B cell (primary cell): Measurements from ENCODE around the gene TTYH3. TPM values are rescaled to one million over a fixed set of nuclear protein-coding genes. Genes with fewer than 3 reads are reported as not detected.
A peak's percentile ranks its signal among the peaks of the same experiment; 100 is the strongest.

Source experiments
- ATAC-seq: fragments of 200-7000 bp; cut with Tn5 transposase; one replicate; pipeline ENCODE4 v1.10.0; 2021; ENCODE audit warnings: low read depth, mild to moderate bottlenecking, moderate number of reproducible peaks, moderate library complexity
- CTCF ChIA-PET: fragments of 350-600 bp; sonication (Branson Sonifier 250); formaldehyde crosslinking; loops from one replicate; lab custom pipeline; 2021; ENCODE audit warnings: antibody characterized with exemption, inconsistent platforms; lab: Charles Lee
- POLR2A ChIA-PET: fragments of 350-600 bp; sonication (Branson Sonifier 250); formaldehyde crosslinking; loops from one replicate; lab custom pipeline; 2021; ENCODE audit warnings: antibody characterized with exemption; lab: Charles Lee
- DNase-seq: peaks from one replicate; pipeline ENCODE4 v3.0.0; 2013
- H2AFZ ChIP-seq: 2 replicates; pipeline ENCODE4 v1.6.1; 2012; ENCODE audit warnings: mild to moderate bottlenecking, low read depth, low read length; ENCODE audit not compliant: insufficient read depth, poor library complexity, severe bottlenecking
- H3K27ac ChIP-seq, 2 donors: 1 replicate in 1 of 2; 2 replicates in 1 of 2; pipeline ENCODE4 v1.5.1; 2012 to 2013; ENCODE audit warnings: low read length in 2 of 2, mild to moderate bottlenecking in 2 of 2, moderate library complexity in 1 of 2
- H3K27me3 ChIP-seq, 4 experiments: fragments of 200-600 bp in 1 of 4; sonication (generic) in 1 of 4; replicated peaks in 1 of 4; 1 replicate in 2 of 4; 2 replicates in 2 of 4; pipeline versions ENCODE4 v1.6.1 to v1.7.0; 2013 to 2016; ENCODE audit warnings: low read length in 3 of 4, mild to moderate bottlenecking in 2 of 4, mixed read lengths in 1 of 4, moderate library complexity in 1 of 4; ENCODE audit not compliant: insufficient read depth in 4 of 4, control insufficient read depth in 3 of 4; ENCODE audit errors: control extremely low read depth in 1 of 4
- H3K36me3 ChIP-seq, 2 experiments: replicated peaks in 1 of 2; 1 replicate in 1 of 2; 2 replicates in 1 of 2; pipeline versions ENCODE4 v1.6.1 to v1.7.1; 2013; ENCODE audit warnings: low read length in 1 of 2; ENCODE audit not compliant: insufficient read depth in 2 of 2, control insufficient read depth in 1 of 2; ENCODE audit errors: control extremely low read depth in 1 of 2, extremely low read depth in 1 of 2
- H3K4me1 ChIP-seq, 2 donors: fragments of 200-600 bp in 1 of 2; sonication (generic) in 1 of 2; 1 replicate in 1 of 2; 2 replicates in 1 of 2; pipeline versions ENCODE4 v1.5.1 to v1.6.1; 2013 to 2017; ENCODE audit warnings: low read length in 2 of 2; ENCODE audit not compliant: control insufficient read depth in 2 of 2, insufficient read depth in 2 of 2
- H3K4me2 ChIP-seq: replicated peaks from 2 replicates; pipeline ENCODE3; 2012; ENCODE audit warnings: mild to moderate bottlenecking, low read depth, low read length; ENCODE audit not compliant: poor library complexity, severe bottlenecking
- H3K4me3 ChIP-seq, 5 experiments: fragments of 200-600 bp in 1 of 5; sonication (generic) in 1 of 5; 1 replicate in 3 of 5; 2 replicates in 2 of 5; pipeline versions ENCODE4 v1.5.1 to v1.7.0; 2011 to 2016; ENCODE audit warnings: low read length in 4 of 5, mild to moderate bottlenecking in 4 of 5, low read depth in 2 of 5, control low read depth in 1 of 5, moderate library complexity in 1 of 5; ENCODE audit not compliant: insufficient read depth in 1 of 5; ENCODE audit errors: control extremely low read depth in 1 of 5, extremely low read depth in 1 of 5
- H3K79me2 ChIP-seq: fragments of 200-600 bp; sonication (generic); one replicate; pipeline ENCODE4 v1.6.0; 2016; ENCODE audit warnings: low read length; ENCODE audit not compliant: control insufficient read depth, insufficient read depth
- H3K9ac ChIP-seq: fragments of 200-600 bp; sonication (generic); 2 replicates; pipeline ENCODE4 v1.6.1; 2017; ENCODE audit warnings: mild to moderate bottlenecking, low read length, moderate library complexity
- H3K9me3 ChIP-seq, 3 donors: one replicate each; pipeline versions ENCODE4 v1.6.1 to v1.7.1; 2013; ENCODE audit warnings: low read length in 2 of 3; ENCODE audit not compliant: control insufficient read depth in 2 of 3, insufficient read depth in 1 of 3; ENCODE audit errors: control extremely low read depth in 1 of 3
- H4K20me1 ChIP-seq: 2 replicates; pipeline ENCODE4 v1.6.0; 2012; ENCODE audit warnings: mild to moderate bottlenecking, low read length; ENCODE audit not compliant: insufficient read depth, control insufficient read depth, poor library complexity, severe bottlenecking
- H3K27ac Mint-ChIP-seq: one replicate; pipeline ENCODE4 v1.8.0; 2021; ENCODE audit warnings: mixed read lengths
- H3K27me3 Mint-ChIP-seq: one replicate; pipeline ENCODE4 v1.8.0; 2021; ENCODE audit warnings: mixed read lengths
- H3K4me1 Mint-ChIP-seq: one replicate; pipeline ENCODE4 v1.8.0; 2021; ENCODE audit warnings: mixed read lengths
- H3K4me3 Mint-ChIP-seq: one replicate; pipeline ENCODE4 v1.8.0; 2021; ENCODE audit warnings: mixed read lengths
- H3K9me3 Mint-ChIP-seq: one replicate; pipeline ENCODE4 v1.8.0; 2022; ENCODE audit warnings: mixed read lengths; ENCODE audit not compliant: insufficient read depth
- EZH2 ChIP-seq: IDR thresholded peaks from 2 replicates; pipeline ENCODE4 v1.6.1; 2012; ENCODE audit warnings: borderline replicate concordance, low read depth, mild to moderate bottlenecking, moderate library complexity, low read length; ENCODE audit not compliant: insufficient read depth, poor library complexity, severe bottlenecking
- WGBS: methylation state at CpG from one replicate; pipeline ENCODE4 v1.1.5; 2013; ENCODE audit warnings: missing lambda C conversion rate; ENCODE audit not compliant: insufficient coverage; 5-methylcytosine and 5-hydroxymethylcytosine counted together
- intact Hi-C: fragments of 100-400 bp; cut with micrococcal nuclease; formaldehyde crosslinking; loops from one replicate; pipeline ENCODE4 v1.10.0; 2022
- polyA plus RNA-seq: library from polyadenylated mRNA; depleted of rRNA; stranded (reverse); fragments of >200 nt; gene quantifications from 2 replicates; pipeline ENCODE4 v1.2.3, GENCODE V29; 2012
- total RNA-seq, 2 donors: library from RNA; stranded (reverse); fragments of 120-200 nt in 1 of 2; gene quantifications; 1 replicate in 1 of 2; 2 replicates in 1 of 2; pipeline versions ENCODE4 v1.2.3 to v1.2.4, GENCODE V29; 2013 to 2022
- TF ChIP-seq, protein P1 (sequence below): fragments of 200-600 bp; IDR thresholded peaks from one replicate; pipeline ENCODE4 v1.8.0; 2022; ENCODE audit warnings: antibody characterized with exemption, mild to moderate bottlenecking

The TTYH3 gene
- total and polyA plus RNA-seq, 2 donors (not counting 1 experiment from before 2014, with no cell fraction given), result 8.4 to 48.6 TPM

DNA sequence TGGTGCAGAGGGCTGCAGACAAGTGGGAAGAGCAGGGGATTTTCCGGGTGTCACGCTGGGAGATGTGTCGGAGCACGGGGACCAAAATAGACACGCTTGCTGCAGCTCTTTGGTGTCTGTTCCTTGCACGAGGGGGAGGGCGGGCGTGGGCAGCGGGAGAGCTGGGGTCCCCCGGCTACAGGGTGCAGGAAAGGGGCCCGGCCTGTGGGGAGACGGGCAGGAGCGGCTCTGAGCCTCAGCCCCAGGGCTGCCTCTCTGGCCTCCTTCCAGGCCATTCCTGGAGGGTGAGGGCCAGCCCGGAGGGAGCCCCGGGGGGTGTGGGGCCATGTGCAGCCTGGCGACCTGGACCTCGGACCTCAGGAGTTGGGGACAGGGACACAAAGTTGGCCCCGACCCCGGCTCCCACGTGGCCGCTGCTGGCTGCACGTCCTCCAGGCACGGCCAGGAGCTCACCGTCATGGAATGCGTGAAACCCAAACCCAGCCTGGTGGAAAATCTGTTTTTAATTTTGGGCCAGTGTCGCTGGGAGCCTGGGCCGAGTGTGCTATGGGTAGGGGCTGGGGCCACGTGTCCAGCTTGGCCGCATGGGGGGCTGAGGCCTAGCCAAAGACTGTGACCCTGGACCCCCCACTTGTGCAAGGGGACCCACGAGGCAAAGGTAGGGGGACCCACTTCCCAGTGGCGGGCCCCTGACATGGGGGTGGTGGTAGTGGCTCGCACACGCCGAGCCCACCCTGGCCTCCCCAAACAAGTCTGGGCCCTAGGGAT lies 6.6 kb downstream of the TTYH3 start:
- Histone ChIP-seq H3K4me2 (peak overlapping the region; percentile 64), H3K27ac (peak overlapping the region in 1 of 2 donors; percentile 71), H3K9ac (peak overlapping the region; percentile 6), H3K4me3 (no peak overlapping the region), H3K79me2 (peaks cover 88% of the 10 kb centered on the region), H2AFZ (no peak overlapping the region), H3K27me3 (no peaks in the 10 kb centered on the region), H3K9me3 (no peaks in the 10 kb centered on the region), H3K4me1 (peaks cover 48 to 79% of the 10 kb centered on the region in 2 donors), H3K36me3 (no peaks in the 10 kb centered on the region), H4K20me1 (peaks cover 20% of the 10 kb centered on the region)
- peaks cover 64% of the 10 kb centered on the region for H3K4me1 Mint-ChIP-seq
- no peak overlapping the region for H3K4me3 Mint-ChIP-seq
- TF ChIP-seq, protein P1, sequence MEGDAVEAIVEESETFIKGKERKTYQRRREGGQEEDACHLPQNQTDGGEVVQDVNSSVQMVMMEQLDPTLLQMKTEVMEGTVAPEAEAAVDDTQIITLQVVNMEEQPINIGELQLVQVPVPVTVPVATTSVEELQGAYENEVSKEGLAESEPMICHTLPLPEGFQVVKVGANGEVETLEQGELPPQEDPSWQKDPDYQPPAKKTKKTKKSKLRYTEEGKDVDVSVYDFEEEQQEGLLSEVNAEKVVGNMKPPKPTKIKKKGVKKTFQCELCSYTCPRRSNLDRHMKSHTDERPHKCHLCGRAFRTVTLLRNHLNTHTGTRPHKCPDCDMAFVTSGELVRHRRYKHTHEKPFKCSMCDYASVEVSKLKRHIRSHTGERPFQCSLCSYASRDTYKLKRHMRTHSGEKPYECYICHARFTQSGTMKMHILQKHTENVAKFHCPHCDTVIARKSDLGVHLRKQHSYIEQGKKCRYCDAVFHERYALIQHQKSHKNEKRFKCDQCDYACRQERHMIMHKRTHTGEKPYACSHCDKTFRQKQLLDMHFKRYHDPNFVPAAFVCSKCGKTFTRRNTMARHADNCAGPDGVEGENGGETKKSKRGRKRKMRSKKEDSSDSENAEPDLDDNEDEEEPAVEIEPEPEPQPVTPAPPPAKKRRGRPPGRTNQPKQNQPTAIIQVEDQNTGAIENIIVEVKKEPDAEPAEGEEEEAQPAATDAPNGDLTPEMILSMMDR, result no peak
- TF ChIP-seq EZH2, result no peak
- H3K27ac Mint-ChIP-seq, result peak overlapping the region; percentile 81
- no peak for ATAC-seq
- intact Hi-C loops, result no loop called here
- 94% methylated on average over 31 of the region's 34 CpGs for WGBS
- DNase-seq, result no peak
- ChIA-PET POLR2A (no interaction called here), CTCF (interaction anchor here (0.6 kb wide), 1 partner anchor 48 kb away, joined by 4 read pairs; no protein-coding TSS in a partner anchor)
- no peaks in the 10 kb centered on the region for H3K9me3 Mint-ChIP-seq
- H3K27me3 Mint-ChIP-seq, result no peaks in the 10 kb centered on the region

GRCh38 chr7:2639181-2639681 lies 7.4 kb downstream of the TTYH3 start:
- Mint-ChIP-seq H3K9me3 (no peaks in the 10 kb centered on the region), H3K4me1 (peaks cover 62% of the 10 kb centered on the region), H3K27ac (no peak overlapping the region), H3K4me3 (no peak overlapping the region), H3K27me3 (no peaks in the 10 kb centered on the region)
- Histone ChIP-seq H3K4me3 (no peak overlapping the region), H3K79me2 (peaks cover 88% of the 10 kb centered on the region), H4K20me1 (peaks cover 20% of the 10 kb centered on the region), H3K27me3 (no peaks in the 10 kb centered on the region), H3K4me2 (no peak overlapping the region), H3K9ac (no peak overlapping the region), H2AFZ (no peak overlapping the region), H3K9me3 (no peaks in the 10 kb centered on the region), H3K4me1 (peaks cover 47 to 79% of the 10 kb centered on the region in 2 donors), H3K27ac (no peak overlapping the region), H3K36me3 (no peaks in the 10 kb centered on the region)
- 96% methylated on average over 24 of the region's 24 CpGs for WGBS
- intact Hi-C loops, result no loop called here
- DNase-seq (no peak), ATAC-seq (no peak)
- ChIA-PET CTCF (no interaction called here), POLR2A (interaction anchor here (0.6 kb wide), 1 partner anchor 26 kb away, joined by 3 read pairs; no protein-coding TSS in a partner anchor)
- TF ChIP-seq EZH2, result no peak
- TF ChIP-seq, protein P1, result no peak
